Urothelium cell line (cell line): Measurements from ENCODE around the gene ALK.

Source experiments
- DNase-seq: peaks from one replicate; pipeline ENCODE4 v3.0.0; 2011; ENCODE audit warnings: low spot score, mixed read lengths
- FAIRE-seq: peaks from 2 replicates; lab custom pipeline; 2011; peaks lifted over from hg19 to GRCh38; lab: Jason Lieb, UNC

The ALK gene

GRCh38 chr2:29663268-29663667 is 258.1 kb downstream of the ALK start:
- DNase-seq (peak; percentile 36), FAIRE-seq (no peak)

- no peak for FAIRE-seq
- no peak for DNase-seq
Measured at GRCh38 chr2:29662861-29663260, 258.5 kb downstream of the ALK start.

GRCh38 chr2:29660201-29660600 is 261.2 kb downstream of the ALK start:
- DNase-seq (no peak), FAIRE-seq (no peak)

- FAIRE-seq (no peak), DNase-seq (no peak)
Measured at GRCh38 chr2:29659178-29659577, 262.2 kb downstream of the ALK start.

GRCh38 chr2:29657674-29658073 is 263.7 kb downstream of the ALK start:
- FAIRE-seq (peak; percentile 13), DNase-seq (no peak)

- FAIRE-seq (no peak), DNase-seq (no peak)
Measured at GRCh38 chr2:29655391-29656086, 265.8 kb downstream of the ALK start.

GRCh38 chr2:29650631-29651097 is 270.7 kb downstream of the ALK start:
- DNase-seq: no peak
- FAIRE-seq: no peak

GRCh38 chr2:29644949-29645348 is 276.4 kb downstream of the ALK start:
- FAIRE-seq: no peak
- DNase-seq: no peak

GRCh38 chr2:29643196-29643595 is 278.2 kb downstream of the ALK start:
- FAIRE-seq (no peak), DNase-seq (no peak)

GRCh38 chr2:29640360-29640759 is 281.0 kb downstream of the ALK start:
- no peak for DNase-seq
- FAIRE-seq: no peak

GRCh38 chr2:29638641-29639040 is 282.7 kb downstream of the ALK start:
- DNase-seq: no peak
- no peak for FAIRE-seq

GRCh38 chr2:29634916-29635315 is 286.5 kb downstream of the ALK start:
- DNase-seq (no peak), FAIRE-seq (no peak)

- FAIRE-seq (peak; percentile 62), DNase-seq (no peak)
Measured at GRCh38 chr2:29632018-29632417, 289.4 kb downstream of the ALK start.

GRCh38 chr2:29629495-29629894 is 291.9 kb downstream of the ALK start:
- FAIRE-seq (no peak), DNase-seq (no peak)

- DNase-seq: no peak
- no peak for FAIRE-seq
Measured at GRCh38 chr2:29628862-29629261, 292.5 kb downstream of the ALK start.

GRCh38 chr2:29628108-29628745 is 293.2 kb downstream of the ALK start:
- FAIRE-seq (no peak), DNase-seq (no peak)

- FAIRE-seq (peak; percentile 77), DNase-seq (peak; percentile 57)
Measured at GRCh38 chr2:29627279-29627711, 294.1 kb downstream of the ALK start.

GRCh38 chr2:29620890-29621289 is 300.5 kb downstream of the ALK start:
- no peak for FAIRE-seq

GRCh38 chr2:29619689-29620088 is 301.7 kb downstream of the ALK start:
- DNase-seq (no peak), FAIRE-seq (no peak)

More at GRCh38 chr2:29620890-29621289, 300.5 kb downstream of the ALK start:
- no peak for DNase-seq

- FAIRE-seq: no peak
- DNase-seq: no peak
Measured at GRCh38 chr2:29618024-29618423, 303.4 kb downstream of the ALK start.

- DNase-seq (no peak), FAIRE-seq (no peak)
Measured at GRCh38 chr2:29617351-29617750, 304.0 kb downstream of the ALK start.

GRCh38 chr2:29616569-29616968 is 304.8 kb downstream of the ALK start:
- no peak for DNase-seq
- FAIRE-seq: peak; percentile 88
